SW480 (cell line): ENCODE measurements around the gene TMEM201.
"Not testable (repeated sequence)": the region's sequence is repeated elsewhere in the genome, so short reads cannot be mapped to it uniquely, and the experiment has no call there.

ENCODE experiments used
- DNase-seq: peaks from one replicate; pipeline ENCODE4 v3.0.0-alpha.2; 2016; ENCODE audit warnings: low spot score

TMEM201 gene, protein sequence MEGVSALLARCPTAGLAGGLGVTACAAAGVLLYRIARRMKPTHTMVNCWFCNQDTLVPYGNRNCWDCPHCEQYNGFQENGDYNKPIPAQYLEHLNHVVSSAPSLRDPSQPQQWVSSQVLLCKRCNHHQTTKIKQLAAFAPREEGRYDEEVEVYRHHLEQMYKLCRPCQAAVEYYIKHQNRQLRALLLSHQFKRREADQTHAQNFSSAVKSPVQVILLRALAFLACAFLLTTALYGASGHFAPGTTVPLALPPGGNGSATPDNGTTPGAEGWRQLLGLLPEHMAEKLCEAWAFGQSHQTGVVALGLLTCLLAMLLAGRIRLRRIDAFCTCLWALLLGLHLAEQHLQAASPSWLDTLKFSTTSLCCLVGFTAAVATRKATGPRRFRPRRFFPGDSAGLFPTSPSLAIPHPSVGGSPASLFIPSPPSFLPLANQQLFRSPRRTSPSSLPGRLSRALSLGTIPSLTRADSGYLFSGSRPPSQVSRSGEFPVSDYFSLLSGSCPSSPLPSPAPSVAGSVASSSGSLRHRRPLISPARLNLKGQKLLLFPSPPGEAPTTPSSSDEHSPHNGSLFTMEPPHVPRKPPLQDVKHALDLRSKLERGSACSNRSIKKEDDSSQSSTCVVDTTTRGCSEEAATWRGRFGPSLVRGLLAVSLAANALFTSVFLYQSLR

DNA sequence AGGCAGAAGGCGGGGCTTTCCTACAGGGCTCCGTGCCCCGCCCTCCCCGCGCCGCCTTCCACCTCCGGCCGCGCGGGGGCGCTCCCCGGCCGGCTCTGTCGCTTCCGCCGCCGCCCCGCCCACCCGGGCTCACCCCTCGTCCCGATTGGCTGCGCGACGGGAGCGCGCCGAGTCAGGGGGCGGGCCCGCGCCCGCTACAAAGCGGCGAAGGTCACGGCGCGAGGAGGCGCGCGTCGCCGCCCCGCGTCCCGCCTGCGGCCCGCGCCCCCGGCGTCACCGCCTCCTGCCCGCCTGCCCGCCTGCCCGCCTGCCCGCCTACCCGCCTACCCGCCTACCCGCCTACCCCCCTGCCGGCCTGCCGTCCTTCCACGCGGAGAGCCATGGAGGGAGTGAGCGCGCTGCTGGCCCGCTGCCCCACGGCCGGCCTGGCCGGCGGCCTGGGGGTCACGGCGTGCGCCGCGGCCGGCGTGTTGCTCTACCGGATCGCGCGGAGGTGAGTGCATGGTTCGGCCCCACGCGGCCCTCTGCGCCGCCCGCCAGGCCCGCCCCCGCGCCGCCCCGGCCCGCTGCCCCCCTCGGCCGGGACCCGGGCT, at the start of gene TMEM201:
Gene TMEM201 (plus strand): TSS at position 361 of the 593 bp plus-strand sequence. CDS start 20 bp downstream, at position 381.
- peak; percentile 84 for DNase-seq

DNA sequence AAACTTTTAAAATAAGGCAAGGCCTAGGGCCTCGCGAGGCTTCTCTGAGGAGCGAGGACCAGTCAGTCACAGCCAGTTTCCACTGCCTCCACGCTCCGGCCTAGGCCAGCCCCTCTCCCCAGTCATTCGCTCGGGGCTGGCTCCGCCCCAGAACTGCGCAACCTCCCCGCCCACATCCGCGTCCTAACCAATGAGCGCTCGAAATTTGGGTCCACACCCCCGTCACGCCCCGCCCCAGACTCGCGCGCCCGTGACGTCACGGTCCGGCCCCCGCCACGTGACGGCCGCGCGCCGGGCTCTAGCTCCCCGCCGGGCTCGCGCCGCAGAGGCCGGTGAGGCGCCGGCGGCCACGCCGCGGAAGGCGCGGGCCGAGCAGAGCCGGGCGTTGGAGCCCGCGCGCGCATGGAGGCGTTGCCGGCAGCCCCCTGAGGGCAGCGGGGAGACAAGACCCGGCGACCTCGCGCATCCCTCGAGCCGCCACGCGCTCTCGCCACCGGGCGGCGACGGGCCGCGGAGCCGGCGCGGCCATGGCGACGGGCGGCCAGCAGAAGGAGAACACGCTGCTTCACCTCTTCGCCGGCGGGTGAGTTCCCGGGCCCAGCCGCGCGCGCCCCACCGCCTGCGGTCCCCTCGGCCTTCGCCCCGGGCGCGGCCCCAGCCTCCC, 49.4 kb upstream of the TMEM201 start, which contains the start of gene SLC25A33:
Gene SLC25A33 (plus strand): TSS at position 301 of the 664 bp plus-strand sequence. CDS start 227 bp downstream, at position 528.
- peak; percentile 92 for DNase-seq

DNA sequence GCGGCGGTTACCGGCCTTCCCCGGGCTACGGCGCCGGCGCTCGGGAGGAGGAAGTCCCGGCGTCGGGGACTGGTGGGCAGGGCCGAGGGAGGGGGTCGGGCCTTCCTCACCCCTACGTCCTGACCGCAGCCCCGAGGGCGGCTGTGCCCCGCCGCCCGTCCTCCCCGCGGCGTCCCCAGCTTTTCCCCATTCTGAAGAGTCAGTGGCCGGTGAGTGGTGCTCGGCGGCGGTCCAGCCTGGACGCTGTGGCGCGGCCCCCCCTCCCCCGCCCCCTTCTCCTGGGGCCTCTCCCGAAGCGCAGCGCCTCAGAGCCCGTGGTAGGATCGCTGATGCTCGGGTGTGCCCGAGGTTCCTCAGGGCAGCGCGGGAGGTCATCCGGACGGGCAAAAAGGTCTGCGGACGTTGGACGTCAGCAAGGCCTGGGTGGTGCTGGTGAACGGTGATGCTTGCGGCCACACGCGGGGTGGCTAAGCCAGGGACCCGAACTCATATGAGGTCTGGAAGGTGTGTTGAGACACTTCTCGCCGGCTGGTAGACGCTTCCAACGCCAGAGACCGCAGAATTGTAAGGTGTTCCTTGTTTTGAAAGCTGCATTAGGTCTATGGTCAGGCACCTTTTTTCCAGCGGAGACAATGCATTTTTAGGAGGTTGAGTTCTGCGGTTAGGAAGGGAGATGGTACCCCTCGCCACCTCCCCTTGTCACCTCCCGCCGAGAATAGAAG, 48.7 kb upstream of the TMEM201 start:
- DNase-seq: peak; percentile 45

DNA sequence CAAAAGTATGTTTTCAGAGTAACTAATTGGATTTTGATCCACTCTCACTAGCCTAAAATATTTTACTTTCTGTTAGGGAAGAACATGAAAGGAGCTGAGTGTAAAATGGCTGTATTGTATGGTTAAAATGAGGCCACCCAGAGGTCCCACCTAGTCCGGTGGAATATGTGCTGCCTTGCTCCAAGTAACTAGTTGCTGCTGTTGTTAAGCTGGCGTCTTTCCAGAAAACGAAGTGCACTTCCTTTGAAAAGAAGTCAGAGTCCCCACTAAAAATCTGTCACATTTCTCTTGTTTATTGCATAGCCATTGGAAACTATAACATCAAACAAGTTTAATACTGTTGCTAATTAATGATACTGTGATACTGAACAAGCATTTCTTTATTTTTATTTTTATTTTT, 46.3 kb upstream of the TMEM201 start:
- no peak for DNase-seq

DNA sequence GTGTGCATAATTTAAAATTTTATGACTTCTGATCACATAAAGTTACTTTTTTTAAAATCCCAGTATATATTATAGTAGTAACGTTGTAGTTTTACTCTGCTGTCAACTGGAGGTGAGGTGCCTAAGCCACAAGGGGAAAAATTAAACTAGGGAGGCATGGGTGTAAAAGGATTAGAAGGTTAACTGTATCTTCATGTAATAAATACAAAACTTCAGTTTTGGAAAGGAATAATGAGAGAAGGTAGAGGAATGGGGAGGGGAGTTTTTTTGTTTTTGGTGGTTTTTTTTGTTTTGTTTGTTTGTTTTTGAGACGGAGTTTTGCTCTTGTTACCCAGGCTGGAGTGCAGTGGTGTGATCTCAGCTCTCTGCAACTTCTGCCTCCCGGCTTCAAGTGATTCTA, 43.8 kb upstream of the TMEM201 start:
- no peak for DNase-seq

DNA sequence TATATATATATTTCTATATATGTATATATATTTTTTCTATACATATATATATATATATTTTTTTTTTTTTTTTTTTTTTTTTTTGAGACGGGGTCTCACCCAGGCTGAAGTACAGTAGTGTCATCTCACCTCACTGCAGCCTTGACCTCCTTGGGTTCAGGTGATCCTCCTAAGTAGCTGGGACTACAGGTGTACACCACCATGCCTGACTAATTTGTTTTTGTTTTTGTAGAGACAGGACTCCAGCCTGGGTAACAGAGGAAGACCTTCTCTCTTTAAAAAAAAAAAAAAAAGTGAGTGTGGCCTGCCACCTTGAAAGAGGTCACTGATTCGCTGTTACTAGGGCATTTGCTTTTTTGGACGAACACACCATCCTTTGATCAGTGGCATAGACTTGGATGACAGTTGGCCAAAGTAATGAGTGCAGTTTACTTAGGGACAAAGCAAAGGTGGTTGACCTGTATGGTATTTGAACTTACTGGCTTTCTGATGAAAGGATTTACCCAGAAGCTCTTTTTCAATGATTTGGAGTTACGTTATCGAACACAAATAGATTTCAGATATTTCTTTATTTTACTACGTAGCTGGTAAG, 38.7 kb upstream of the TMEM201 start:
- DNase-seq: no peak

DNA sequence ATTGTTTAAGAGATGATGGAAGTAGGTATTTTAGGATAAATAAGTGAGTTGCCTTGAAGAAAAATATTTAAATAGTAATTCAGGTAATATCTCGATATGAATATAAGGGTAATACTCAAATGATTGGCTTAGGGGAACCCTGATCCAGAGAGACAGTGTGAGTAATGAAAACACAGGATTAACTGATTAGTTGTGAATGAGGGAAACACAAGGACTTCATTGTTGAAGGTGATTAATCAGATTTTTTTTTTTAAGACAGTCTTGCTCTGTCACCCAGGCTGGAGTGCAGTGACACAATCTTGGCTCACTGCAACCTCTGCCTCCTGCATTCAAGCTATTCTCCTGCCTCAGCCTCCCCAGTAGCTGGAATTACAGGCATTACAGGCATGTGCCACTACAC, 36.7 kb upstream of the TMEM201 start:
- no peak for DNase-seq

DNA sequence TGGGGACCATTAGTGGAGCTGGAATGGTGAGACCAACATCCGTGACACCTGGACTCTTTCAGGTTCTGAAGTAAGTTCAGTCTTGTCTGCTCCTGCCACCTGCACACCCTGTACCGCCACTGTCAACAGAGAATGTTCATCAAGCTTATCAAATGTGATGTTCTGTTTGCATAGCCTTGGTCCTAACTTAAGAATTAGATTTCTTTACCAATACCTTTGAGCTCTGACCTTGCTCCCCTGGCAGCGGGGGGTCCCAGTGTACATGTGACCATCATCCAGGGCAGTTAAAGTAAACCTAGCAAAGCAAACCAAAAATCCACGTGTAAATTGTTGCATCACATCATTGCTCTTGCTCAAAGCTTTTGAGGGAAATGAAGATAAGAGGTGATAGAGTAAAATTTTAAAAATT, 35.0 kb upstream of the TMEM201 start:
- DNase-seq: no peak

DNA sequence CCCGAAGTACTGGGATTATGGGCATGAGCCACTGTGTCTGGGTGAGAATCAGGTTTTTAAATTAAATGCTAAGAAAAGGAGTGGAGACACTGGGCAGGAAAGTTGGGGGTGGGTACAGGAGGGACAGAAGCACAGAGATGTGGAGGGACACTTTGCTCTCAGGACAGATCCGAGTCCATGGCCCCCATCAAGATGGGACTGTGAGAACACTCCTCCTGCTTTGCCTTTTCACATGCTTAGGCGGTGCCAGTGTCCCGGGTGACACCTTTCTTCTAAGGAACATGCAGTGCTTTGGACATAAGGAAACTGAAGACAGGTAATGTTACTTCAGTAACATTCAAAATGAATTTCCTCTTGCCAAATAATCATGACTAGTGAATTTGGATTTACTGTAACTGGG, 32.8 kb upstream of the TMEM201 start:
- DNase-seq: no peak

DNA sequence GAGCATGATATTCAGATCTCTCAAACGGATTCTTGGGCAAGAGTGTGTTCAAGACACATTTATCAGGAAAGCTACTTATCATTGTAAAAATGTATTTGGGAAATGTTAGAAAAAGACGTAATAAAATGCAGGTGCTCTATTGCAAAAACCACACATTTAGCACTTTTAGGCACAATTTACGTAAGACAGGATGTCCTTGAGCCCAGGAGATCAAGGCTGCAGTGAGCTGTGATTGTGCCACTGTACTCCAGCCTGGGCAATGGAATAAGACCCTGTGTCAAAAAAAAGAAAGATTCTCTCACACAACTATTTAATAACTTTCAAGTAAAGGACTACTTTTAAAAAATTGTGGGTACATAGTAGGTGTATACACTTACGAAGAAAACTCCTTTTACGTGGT, 31.1 kb upstream of the TMEM201 start:
- DNase-seq: no peak

DNA sequence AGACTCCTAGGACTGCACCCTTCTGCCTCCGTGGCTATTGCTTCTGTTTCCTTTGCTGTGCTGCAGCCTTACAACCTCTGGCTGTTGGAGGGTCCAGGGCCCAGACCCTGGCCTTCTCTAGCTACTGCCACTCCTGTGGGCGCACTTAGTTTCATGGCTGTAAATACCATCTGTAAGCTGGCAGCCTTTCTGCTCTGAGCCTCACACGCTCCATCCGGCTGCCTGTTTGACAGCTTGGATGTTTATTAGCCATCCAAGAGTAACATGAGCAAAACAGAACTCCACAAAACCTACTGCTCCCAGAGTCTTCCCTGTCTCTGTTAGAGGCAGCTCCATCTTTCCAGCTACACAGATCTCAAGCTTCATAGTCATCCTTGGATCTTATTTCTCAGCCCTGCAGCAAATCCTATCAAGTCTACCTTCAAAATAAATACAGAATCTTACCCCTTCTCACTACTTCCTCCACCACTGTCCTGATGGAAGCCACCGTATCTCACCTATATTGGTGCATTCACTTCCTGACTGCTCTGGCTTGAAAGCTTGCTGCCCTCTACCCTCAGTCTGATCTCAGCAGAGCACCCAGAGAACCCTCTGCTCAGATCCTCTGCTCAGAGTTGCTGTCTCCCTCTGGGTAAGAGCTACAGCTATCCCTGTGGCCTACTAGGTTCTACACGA, 30.3 kb upstream of the TMEM201 start:
- no peak for DNase-seq

DNA sequence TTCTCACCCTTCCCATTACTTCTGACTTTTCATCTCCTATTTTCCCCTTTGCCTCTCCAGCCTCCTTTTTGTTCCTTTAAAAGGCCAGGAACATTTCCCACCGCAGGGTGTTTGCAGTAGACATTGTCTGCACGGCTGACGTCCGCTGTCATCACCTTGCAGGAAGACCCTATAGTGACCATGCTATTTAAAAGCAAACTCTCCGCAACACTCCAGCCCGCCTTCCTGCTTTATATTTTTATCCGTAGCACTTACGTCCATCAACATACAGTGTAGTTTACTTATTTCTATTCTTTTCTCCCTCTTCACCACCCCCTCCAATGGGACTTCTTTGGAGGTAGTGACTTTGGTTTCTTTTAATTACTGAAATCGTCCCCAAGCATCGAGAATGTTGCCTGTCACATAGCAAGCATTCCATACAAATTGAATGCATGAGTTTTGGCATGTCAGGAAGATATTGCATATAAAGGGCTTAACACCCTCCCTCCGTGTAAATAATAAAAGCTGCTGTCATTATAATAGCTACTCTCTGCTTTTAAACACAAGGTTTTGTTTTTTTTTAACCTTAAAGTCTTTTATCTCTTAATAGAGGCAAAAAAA, 29.7 kb upstream of the TMEM201 start:
- no peak for DNase-seq

DNA sequence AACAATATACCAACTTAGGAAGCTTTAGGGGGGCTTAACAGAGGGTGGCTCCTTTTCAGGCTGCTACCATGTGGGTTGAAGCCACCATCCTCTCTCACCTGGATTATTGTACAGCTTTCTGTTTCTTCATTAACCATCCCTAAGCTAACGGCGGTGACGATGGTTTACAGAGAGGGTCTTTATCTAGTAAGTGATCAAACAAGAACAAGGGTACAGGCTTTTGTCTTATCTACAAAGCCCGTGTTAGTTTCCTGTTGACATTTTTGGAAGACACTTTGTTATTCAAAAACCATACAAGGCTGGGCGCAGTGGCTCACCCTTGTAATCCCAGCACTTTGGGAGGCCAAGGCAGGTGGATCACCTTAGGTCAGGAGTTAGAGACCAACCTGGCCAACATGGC, 29.0 kb upstream of the TMEM201 start:
- DNase-seq: no peak

DNA sequence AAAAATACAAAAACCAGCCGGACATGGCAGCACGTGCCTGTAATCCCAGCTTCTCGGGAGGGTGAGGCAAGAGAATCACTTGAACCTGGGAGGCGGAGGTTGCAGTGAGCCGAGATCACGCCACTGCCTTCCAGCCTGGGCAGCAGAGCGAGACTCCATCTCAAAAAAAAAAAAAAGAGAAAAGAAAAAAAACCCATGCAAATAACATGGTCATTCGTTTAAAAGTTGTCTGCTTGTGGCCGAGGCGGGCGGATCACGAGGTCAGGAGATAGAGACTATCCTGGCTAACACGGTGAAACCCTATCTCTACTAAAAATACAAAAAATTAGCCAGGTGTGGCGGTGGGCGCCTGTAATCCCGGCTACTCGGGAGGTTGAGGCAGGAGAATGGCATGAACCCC, 28.6 kb upstream of the TMEM201 start:
- not testable (repeated sequence) for DNase-seq

DNA sequence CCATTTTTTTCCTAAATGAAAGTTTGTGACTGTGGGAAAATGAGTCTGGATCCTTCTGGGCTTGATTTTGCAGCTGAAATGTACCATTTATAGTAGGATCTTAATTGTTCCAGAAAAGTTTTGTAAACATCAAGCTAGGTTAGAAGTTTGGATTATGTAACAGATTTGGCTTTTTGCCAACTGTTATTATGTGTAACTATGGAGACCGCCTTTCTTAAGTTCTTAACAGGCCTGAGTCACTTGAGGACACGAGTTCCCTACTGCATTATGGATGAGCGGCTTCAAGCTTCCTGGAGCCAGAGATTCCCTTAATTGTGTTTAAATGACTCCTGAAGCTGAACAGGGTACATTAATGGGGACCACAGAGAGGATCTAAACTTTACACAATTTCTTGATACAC, 27.3 kb upstream of the TMEM201 start:
- DNase-seq: peak; percentile 35

DNA sequence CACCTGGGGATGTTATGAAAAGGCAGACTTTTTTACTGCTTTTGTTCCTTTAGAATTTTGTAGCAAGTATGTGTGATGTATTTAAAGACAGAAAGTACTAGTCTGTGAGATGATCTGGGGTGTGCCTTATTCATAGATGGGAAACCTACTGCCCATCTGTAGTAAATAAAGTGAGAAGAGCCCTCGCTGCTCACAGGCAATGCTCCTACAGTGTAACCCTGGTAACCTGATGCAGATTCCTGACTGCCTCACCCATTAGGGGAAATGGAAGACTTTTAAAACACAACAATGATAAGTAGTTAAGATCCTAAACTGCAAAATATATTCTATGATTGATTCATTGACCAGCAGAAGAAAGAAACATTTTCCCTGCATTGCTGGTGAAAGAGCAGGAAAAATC, 19.4 kb upstream of the TMEM201 start:
- DNase-seq: no peak

DNA sequence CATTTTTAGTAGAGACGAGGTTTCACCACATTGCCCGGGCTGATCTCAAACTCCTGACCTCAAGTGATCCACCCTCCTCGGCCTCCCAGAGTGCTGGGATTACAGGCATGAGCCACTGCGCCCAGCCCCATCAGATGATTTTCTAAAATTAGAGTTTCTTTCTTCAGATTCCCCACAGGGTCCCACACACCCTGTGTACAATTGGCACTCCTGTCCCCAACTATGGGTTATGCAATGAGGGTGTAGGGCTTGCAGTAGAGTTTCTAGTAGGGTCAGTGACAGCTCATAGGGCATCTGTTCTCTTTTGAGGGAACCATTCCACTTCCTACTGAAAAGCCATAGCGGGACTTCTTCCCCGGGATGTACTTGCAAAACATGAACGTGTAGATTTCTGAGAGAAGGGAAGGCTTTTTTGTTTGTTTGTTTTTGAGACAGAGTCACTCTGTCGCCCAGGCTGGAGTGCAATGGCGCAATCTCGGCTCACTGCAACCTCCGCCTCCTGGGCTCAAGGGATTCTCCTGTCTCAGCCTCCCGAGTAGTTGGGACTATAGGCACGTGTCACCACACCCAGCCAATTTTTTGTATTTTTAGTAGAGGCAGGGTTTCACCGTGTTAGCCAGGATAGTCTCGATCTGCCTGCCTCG, 17.7 kb upstream of the TMEM201 start:
- not testable (repeated sequence) for DNase-seq

DNA sequence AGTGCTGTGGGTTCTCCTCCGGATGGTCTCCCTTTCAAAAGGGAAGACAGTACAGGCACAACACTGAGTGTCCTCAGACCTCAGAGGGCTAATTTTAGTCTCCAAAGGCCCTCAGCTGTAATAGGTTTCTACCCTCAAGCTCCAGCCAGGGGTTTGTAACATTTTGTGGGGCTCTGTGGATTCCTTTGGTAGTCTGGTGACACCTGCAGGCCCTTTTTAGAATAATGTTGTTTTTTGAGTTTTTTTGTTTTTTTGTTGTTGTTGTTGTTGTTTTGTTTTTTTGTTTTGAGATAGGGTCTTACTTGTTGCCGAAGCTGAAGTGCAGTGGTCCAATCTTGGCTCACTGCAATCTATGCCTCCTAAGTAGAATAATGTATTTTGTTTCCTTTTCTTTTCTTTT, 15.0 kb upstream of the TMEM201 start:
- peak; percentile 20 for DNase-seq

DNA sequence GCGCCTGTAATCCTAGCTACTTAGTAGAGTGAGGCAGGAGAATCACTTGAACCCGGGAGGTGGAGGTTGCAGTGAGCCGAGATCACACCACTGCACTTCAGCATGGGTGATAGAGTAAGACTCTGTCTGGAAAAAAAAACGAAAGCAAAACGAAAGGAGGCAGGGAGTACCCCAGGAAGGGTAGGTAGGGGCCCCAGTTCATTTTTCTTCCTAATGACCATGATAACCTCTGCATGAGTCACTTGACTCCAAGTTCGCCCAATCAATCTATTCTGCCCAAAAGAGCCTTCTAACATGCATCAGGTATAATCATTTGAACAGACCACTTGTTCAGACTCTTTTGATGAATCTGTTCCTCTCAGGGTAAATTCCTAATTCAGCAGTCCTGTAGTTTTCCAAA, 13.2 kb upstream of the TMEM201 start:
- no peak for DNase-seq

DNA sequence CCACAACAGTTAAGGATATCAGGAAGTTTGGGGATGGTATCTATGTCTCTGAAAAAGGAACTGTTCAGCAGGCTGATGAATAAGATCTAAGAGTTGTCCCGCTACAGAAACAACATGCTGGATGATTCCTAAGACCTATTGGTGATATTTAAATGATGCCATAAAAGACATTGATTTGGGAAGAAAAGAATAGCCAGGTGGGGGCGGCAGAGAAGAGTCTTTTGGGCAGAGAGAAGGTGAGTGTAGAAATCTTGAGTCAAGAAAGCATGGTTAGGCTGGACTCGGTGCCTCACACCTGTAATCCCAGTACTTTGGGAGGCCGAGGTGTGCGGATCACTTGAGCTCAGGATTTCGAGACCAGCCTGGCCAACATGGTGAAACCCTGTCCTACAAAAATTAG, 11.8 kb upstream of the TMEM201 start:
- no peak for DNase-seq
